Cardiac muscle cell (in vitro differentiated cells and primary cell): ENCODE data around the gene FGF14. TPM values are rescaled to one million over a fixed set of nuclear protein-coding genes. Genes with fewer than 3 reads are reported as not detected.

Experiments used
- DNase-seq, 2 donors: peaks; one replicate each; pipeline versions ENCODE4 v3.0.0 to v3.0.0-alpha.2; 2010 to 2017; ENCODE audit warnings: low read depth in 1 of 2, low spot score in 1 of 2
- H3K27ac ChIP-seq: fragments of 200-600 bp; sonication (generic); 2 replicates; pipeline ENCODE4 v1.5.1; 2016
- H3K27me3 ChIP-seq: fragments of 200-600 bp; sonication (generic); 2 replicates; pipeline ENCODE4 v1.6.0; 2016; ENCODE audit warnings: control low read depth
- H3K36me3 ChIP-seq: fragments of 200-600 bp; sonication (generic); 2 replicates; pipeline ENCODE4 v1.5.1; 2016; ENCODE audit warnings: control low read depth
- H3K4me1 ChIP-seq: fragments of 200-600 bp; sonication (generic); 2 replicates; pipeline ENCODE4 v1.8.1; 2017; ENCODE audit warnings: low read depth, mild to moderate bottlenecking, mixed run types
- H3K4me3 ChIP-seq: fragments of 200-600 bp; sonication (generic); 2 replicates; pipeline ENCODE4 v1.5.1; 2016; ENCODE audit warnings: mild to moderate bottlenecking
- H3K9me3 ChIP-seq: fragments of 200-600 bp; sonication (generic); 2 replicates; pipeline ENCODE4 v1.5.1; 2017; ENCODE audit warnings: low read depth, mild to moderate bottlenecking, control low read depth
- polyA plus RNA-seq: library from polyadenylated mRNA; unstranded; fragments of >200 nt; fragmentation: Nextera tagmentation; extraction: Ambion mirVana; gene quantifications from 2 replicates; pipeline ENCODE4 v1.2.1, GENCODE V29; 2016
- total RNA-seq: library from RNA; depleted of rRNA; stranded (reverse); fragments of >200 nt; gene quantifications from 2 replicates; pipeline ENCODE4 v1.2.3, GENCODE V29; 2016
- TF ChIP-seq, protein P1 (sequence below): IDR thresholded peaks from 2 replicates; pipeline ENCODE4 v1.5.1; 2012; ENCODE audit warnings: low read depth, mild to moderate bottlenecking, low read length

FGF14 gene
- total and polyA plus RNA-seq, 2 experiments from 2014 or later, result not detected

DNA sequence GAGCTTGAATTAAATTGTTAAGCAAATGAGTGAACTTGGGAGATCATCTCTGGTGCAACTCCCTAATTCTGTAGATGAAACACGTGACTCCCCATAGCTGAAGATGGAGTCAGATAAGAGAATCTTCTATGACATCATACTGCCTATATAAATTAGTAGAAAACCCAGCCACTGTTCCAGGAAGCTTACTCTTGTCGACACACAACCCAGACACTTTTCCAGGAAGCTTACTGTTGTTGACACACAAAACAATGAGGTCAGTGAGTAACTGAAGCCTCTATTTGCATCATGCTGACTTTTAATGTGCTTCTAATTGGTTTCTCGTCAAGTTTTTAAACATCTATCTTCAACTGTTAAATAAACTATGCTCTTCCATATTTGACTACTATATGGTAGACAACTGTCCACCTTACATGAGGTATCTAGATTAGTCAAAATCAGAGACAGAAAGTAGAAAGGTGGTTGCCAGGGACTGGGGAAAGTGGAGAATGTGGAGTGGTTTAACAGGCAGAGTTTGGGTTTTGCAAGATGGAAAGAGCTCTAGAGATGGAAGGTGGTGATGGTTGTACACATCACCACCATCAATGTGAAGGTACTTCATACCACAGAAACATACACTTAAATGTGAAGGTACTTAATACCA, 168.2 kb downstream of the FGF14 start:
- Histone ChIP-seq H3K9me3 (no peaks in the 10 kb centered on the region), H3K27me3 (no peaks in the 10 kb centered on the region), H3K4me1 (no peaks in the 10 kb centered on the region), H3K4me3 (no peak overlapping the region), H3K27ac (no peak overlapping the region), H3K36me3 (no peaks in the 10 kb centered on the region)
- TF ChIP-seq, protein P1, sequence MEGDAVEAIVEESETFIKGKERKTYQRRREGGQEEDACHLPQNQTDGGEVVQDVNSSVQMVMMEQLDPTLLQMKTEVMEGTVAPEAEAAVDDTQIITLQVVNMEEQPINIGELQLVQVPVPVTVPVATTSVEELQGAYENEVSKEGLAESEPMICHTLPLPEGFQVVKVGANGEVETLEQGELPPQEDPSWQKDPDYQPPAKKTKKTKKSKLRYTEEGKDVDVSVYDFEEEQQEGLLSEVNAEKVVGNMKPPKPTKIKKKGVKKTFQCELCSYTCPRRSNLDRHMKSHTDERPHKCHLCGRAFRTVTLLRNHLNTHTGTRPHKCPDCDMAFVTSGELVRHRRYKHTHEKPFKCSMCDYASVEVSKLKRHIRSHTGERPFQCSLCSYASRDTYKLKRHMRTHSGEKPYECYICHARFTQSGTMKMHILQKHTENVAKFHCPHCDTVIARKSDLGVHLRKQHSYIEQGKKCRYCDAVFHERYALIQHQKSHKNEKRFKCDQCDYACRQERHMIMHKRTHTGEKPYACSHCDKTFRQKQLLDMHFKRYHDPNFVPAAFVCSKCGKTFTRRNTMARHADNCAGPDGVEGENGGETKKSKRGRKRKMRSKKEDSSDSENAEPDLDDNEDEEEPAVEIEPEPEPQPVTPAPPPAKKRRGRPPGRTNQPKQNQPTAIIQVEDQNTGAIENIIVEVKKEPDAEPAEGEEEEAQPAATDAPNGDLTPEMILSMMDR, result no peak
- DNase-seq, result no peak

DNA sequence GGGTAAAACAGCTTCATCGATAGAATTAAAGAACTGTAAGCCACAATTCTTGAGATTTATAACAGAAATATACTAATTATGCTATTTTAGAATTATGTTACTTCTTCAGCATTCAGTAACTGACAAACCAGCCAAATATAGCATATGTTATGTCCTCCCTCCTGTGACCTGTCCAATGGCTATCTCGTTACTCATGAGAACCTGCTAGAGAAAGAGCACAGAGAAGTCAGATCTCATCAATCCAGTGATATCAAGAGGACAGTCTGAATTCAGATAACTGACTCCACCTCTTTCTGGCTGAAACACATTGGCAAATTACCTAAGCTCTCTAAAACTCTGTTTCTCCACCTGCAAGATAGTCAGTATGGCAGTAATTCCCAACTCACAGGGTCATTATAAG, 170.4 kb downstream of the FGF14 start:
- no peaks in the 10 kb centered on the region for H3K9me3 ChIP-seq
- H3K36me3 ChIP-seq, result no peaks in the 10 kb centered on the region
- no peak for DNase-seq
- H3K4me1 ChIP-seq, result no peaks in the 10 kb centered on the region
- H3K4me3 ChIP-seq, result no peak overlapping the region
- TF ChIP-seq, protein P1, result no peak
- H3K27ac ChIP-seq, result no peak overlapping the region
- H3K27me3 ChIP-seq, result no peaks in the 10 kb centered on the region

DNA sequence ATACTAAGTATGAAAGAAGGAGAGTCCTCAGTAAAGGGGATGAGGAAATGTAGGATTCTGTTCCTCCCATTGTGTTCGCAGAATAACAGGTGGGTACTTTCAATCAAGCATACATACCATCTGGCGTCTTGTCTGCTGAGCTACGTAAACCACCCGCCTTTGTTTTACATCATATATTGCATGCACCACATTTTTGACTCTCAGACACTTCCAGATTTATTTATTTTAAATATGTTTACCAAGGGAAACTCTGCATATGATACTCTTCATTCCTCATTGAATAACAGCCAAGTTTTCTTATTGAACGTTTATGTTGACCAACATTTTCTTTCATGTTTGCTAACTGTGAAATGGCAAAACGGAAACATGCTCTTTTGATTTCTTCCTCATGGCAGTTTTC, 174.1 kb downstream of the FGF14 start:
- no peaks in the 10 kb centered on the region for H3K4me1 ChIP-seq
- H3K27me3 ChIP-seq, result no peaks in the 10 kb centered on the region
- DNase-seq, result no peak
- TF ChIP-seq, protein P1, result no peak
- H3K27ac ChIP-seq, result no peak overlapping the region
- no peak overlapping the region for H3K4me3 ChIP-seq
- H3K9me3 ChIP-seq, result no peaks in the 10 kb centered on the region
- no peaks in the 10 kb centered on the region for H3K36me3 ChIP-seq

DNA sequence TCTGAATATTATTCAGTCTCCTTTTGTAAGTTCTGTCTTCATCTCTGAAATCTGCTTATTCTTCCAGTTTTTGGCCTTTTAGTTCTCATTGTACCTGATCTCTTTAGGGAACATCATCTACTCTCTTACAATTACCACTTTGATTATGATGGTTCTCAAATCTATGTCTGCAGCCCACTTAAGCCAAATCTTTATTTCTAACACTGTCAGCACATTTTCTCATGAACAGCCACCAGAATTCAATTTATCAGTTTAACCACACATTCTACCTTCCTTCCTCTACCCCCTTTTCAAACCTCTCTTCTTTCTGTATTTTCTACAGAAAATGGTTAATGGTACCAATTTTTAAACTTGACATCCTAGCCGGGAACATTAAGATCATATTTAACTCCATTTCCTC, 175.3 kb downstream of the FGF14 start:
- Histone ChIP-seq H3K9me3 (no peaks in the 10 kb centered on the region), H3K27ac (no peak overlapping the region), H3K36me3 (no peaks in the 10 kb centered on the region), H3K27me3 (no peaks in the 10 kb centered on the region), H3K4me1 (no peaks in the 10 kb centered on the region), H3K4me3 (no peak overlapping the region)
- TF ChIP-seq, protein P1, result no peak
- DNase-seq, result no peak

DNA sequence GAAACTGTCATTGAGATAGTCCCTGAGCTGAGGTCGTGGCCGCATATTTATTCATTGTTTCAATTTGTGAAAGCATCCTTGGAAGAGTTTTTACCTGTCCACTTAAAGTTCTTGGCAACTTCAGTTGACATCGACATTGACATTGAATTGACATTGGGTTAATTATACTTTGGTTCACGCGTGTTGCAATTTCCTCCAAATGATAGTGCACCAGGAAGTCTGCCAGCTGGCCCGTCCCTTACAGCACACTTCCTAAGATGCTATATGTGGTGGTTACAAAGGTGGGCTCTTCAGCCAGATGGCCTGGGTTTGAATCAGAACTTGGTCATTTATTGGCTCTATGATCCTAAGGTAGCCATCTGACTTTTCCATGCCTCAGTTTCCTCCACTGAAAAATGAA, 176.0 kb downstream of the FGF14 start:
- no peaks in the 10 kb centered on the region for H3K27me3 ChIP-seq
- TF ChIP-seq, protein P1, result no peak
- no peak overlapping the region for H3K27ac ChIP-seq
- no peak overlapping the region for H3K4me3 ChIP-seq
- no peaks in the 10 kb centered on the region for H3K9me3 ChIP-seq
- no peak for DNase-seq
- H3K4me1 ChIP-seq, result no peaks in the 10 kb centered on the region
- H3K36me3 ChIP-seq, result no peaks in the 10 kb centered on the region
